HepG2 (cell line): ENCODE data around the gene TRERF1. TPM values are rescaled to one million over a fixed set of nuclear protein-coding genes. Genes with fewer than 3 reads are reported as not detected.
A peak's percentile ranks its signal among the peaks of the same experiment; 100 is the strongest.

Experiments
- CBX1 ChIP-seq: IDR thresholded peaks from one replicate; pipeline ENCODE4 v1.6.1; 2016; ENCODE audit warnings: antibody characterized with exemption, low read depth
- NR2F6 ChIP-seq, 2 experiments: IDR thresholded peaks; 2 replicates each; pipeline ENCODE4 v1.6.1; 2016; ENCODE audit warnings: antibody characterized with exemption in 1 of 2, mild to moderate bottlenecking in 1 of 2
- RXRB ChIP-seq: IDR thresholded peaks from 2 replicates; pipeline ENCODE4 v1.6.1; 2016; ENCODE audit warnings: borderline replicate concordance, missing genetic modification reagents, missing compliant biosample characterization
- SNRNP70 ChIP-seq: fragments of 200-400 bp; formaldehyde crosslinking; IDR thresholded peaks from 2 replicates; pipeline ENCODE4 v1.6.1; 2017; ENCODE audit warnings: mild to moderate bottlenecking, low read depth, low read length, moderate library complexity
- ZNF274 ChIP-seq: sonication (generic); formaldehyde crosslinking; IDR thresholded peaks from 2 replicates; pipeline ENCODE4 v1.5.1; 2020; ENCODE audit warnings: mild to moderate bottlenecking, missing genetic modification reagents
- ZNF33B ChIP-seq: sonication (generic); formaldehyde crosslinking; IDR thresholded peaks from 2 replicates; pipeline ENCODE4 v1.5.1; 2020; ENCODE audit warnings: mild to moderate bottlenecking, missing genetic modification reagents
- ZNF382 ChIP-seq: sonication (generic); formaldehyde crosslinking; IDR thresholded peaks from 2 replicates; pipeline ENCODE4 v1.5.0; 2020; ENCODE audit warnings: missing genetic modification reagents, mild to moderate bottlenecking, borderline replicate concordance
- ZNF674 ChIP-seq: sonication (generic); formaldehyde crosslinking; IDR thresholded peaks from 2 replicates; pipeline ENCODE4 v1.5.0; 2020; ENCODE audit warnings: low read depth, mild to moderate bottlenecking, missing genetic modification reagents
- polyA plus RNA-seq, 8 experiments: library from polyadenylated mRNA; depleted of rRNA in 3 of 8; stranded (reverse) in 7 of 8; unstranded in 1 of 8; fragments of >200 nt; fragmentation: Illumina TruSeq in 4 of 8; extraction: Trizol in 4 of 8; gene quantifications; 2 replicates each; pipeline versions ENCODE4 v1.2.1 to v1.2.3, GENCODE V29; 2011 to 2016; ENCODE audit warnings: low read depth in 4 of 8, missing spikeins in 1 of 8, mixed read lengths in 1 of 8; ENCODE audit not compliant: insufficient read depth in 1 of 8
- total RNA-seq, 5 experiments: library from RNA; depleted of rRNA; stranded (reverse); fragments of >200 nt; fragmentation: Illumina TruSeq; extraction: Trizol; gene quantifications; 2 replicates each; pipeline ENCODE4 v1.2.3, GENCODE V29; 2016; ENCODE audit warnings: low read depth in 1 of 5
- TF ChIP-seq, protein P1 (sequence below), 2 experiments: sonication (generic) in 1 of 2; formaldehyde crosslinking in 1 of 2; IDR thresholded peaks; 2 replicates each; pipeline versions ENCODE4 v1.6.1 to v1.9.0; 2014 to 2022; ENCODE audit warnings: antibody characterized with exemption in 1 of 2, borderline replicate concordance in 1 of 2, inconsistent platforms in 1 of 2, low read depth in 1 of 2, missing genetic modification reagents in 1 of 2
- TF ChIP-seq, protein P2 (sequence below): sonication (generic); formaldehyde crosslinking; IDR thresholded peaks from 2 replicates; pipeline ENCODE4 v1.5.0; 2020; ENCODE audit warnings: mild to moderate bottlenecking, missing genetic modification reagents, borderline replicate concordance

TRERF1 gene
- total and polyA plus RNA-seq, 2 of the 13 experiments (the other 11 are each of a cell fraction or from before 2014, with no cell fraction given): 0.02 TPM; not detected in 1

- TF ChIP-seq ZNF674 (CRISPR knock-in tag) (no peak), ZNF382 (CRISPR knock-in tag) (no peak), CBX1 (no peak), RXRB (peak; percentile 38; the same call in 1 of the 2 replicates), ZNF274 (0 out of 2 replicates have a peak, but pooled peaks have one; percentile 34), SNRNP70 (no peak), ZNF33B (CRISPR knock-in tag) (0 out of 2 replicates have a peak, but pooled peaks have one; percentile 40), NR2F6 (IDR thresholded peaks at IDR 0.05) (no peak), NR2F6 (CRISPR knock-in tag; IDR thresholded peaks at IDR 0.05) (peak; percentile 30; the same call in 1 of the 2 replicates)
- TF ChIP-seq, protein P1, sequence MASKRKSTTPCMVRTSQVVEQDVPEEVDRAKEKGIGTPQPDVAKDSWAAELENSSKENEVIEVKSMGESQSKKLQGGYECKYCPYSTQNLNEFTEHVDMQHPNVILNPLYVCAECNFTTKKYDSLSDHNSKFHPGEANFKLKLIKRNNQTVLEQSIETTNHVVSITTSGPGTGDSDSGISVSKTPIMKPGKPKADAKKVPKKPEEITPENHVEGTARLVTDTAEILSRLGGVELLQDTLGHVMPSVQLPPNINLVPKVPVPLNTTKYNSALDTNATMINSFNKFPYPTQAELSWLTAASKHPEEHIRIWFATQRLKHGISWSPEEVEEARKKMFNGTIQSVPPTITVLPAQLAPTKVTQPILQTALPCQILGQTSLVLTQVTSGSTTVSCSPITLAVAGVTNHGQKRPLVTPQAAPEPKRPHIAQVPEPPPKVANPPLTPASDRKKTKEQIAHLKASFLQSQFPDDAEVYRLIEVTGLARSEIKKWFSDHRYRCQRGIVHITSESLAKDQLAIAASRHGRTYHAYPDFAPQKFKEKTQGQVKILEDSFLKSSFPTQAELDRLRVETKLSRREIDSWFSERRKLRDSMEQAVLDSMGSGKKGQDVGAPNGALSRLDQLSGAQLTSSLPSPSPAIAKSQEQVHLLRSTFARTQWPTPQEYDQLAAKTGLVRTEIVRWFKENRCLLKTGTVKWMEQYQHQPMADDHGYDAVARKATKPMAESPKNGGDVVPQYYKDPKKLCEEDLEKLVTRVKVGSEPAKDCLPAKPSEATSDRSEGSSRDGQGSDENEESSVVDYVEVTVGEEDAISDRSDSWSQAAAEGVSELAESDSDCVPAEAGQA (IDR thresholded peaks at IDR 0.05; ENCODE audit: low read depth): no peak
- TF ChIP-seq, protein P1 (CRISPR knock-in tag; IDR thresholded peaks at IDR 0.05; ENCODE audit: borderline replicate concordance): no peak
- TF ChIP-seq, protein P2, sequence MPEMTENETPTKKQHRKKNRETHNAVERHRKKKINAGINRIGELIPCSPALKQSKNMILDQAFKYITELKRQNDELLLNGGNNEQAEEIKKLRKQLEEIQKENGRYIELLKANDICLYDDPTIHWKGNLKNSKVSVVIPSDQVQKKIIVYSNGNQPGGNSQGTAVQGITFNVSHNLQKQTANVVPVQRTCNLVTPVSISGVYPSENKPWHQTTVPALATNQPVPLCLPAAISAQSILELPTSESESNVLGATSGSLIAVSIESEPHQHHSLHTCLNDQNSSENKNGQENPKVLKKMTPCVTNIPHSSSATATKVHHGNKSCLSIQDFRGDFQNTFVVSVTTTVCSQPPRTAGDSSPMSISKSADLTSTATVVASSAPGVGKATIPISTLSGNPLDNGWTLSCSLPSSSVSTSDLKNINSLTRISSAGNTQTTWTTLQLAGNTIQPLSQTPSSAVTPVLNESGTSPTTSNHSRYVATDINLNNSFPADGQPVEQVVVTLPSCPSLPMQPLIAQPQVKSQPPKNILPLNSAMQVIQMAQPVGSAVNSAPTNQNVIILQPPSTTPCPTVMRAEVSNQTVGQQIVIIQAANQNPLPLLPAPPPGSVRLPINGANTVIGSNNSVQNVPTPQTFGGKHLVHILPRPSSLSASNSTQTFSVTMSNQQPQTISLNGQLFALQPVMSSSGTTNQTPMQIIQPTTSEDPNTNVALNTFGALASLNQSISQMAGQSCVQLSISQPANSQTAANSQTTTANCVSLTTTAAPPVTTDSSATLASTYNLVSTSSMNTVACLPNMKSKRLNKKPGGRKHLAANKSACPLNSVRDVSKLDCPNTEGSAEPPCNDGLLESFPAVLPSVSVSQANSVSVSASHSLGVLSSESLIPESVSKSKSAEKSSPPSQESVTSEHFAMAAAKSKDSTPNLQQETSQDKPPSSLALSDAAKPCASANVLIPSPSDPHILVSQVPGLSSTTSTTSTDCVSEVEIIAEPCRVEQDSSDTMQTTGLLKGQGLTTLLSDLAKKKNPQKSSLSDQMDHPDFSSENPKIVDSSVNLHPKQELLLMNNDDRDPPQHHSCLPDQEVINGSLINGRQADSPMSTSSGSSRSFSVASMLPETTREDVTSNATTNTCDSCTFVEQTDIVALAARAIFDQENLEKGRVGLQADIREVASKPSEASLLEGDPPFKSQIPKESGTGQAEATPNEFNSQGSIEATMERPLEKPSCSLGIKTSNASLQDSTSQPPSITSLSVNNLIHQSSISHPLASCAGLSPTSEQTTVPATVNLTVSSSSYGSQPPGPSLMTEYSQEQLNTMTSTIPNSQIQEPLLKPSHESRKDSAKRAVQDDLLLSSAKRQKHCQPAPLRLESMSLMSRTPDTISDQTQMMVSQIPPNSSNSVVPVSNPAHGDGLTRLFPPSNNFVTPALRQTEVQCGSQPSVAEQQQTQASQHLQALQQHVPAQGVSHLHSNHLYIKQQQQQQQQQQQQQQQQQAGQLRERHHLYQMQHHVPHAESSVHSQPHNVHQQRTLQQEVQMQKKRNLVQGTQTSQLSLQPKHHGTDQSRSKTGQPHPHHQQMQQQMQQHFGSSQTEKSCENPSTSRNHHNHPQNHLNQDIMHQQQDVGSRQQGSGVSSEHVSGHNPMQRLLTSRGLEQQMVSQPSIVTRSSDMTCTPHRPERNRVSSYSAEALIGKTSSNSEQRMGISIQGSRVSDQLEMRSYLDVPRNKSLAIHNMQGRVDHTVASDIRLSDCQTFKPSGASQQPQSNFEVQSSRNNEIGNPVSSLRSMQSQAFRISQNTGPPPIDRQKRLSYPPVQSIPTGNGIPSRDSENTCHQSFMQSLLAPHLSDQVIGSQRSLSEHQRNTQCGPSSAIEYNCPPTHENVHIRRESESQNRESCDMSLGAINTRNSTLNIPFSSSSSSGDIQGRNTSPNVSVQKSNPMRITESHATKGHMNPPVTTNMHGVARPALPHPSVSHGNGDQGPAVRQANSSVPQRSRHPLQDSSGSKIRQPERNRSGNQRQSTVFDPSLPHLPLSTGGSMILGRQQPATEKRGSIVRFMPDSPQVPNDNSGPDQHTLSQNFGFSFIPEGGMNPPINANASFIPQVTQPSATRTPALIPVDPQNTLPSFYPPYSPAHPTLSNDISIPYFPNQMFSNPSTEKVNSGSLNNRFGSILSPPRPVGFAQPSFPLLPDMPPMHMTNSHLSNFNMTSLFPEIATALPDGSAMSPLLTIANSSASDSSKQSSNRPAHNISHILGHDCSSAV (CRISPR knock-in tag): no peak
Observed at GRCh38 chr6:42251911-42252637, 199.7 kb downstream of the TRERF1 start (continued).
